H1 (cell line): ENCODE data around the gene RPL19. TPM values are rescaled to one million over a fixed set of nuclear protein-coding genes. Genes with fewer than 3 reads are reported as not detected.

ENCODE experiments used
- CTCF ChIA-PET: fragments of 300-600 bp; sonication (Branson Sonifier 250); formaldehyde crosslinking; loops from one replicate; lab custom pipeline; 2021; ENCODE audit not compliant: partially characterized antibody; lab: Charles Lee
- POLR2A ChIA-PET: fragments of 300-600 bp; sonication (Branson Sonifier 250); formaldehyde crosslinking; loops from one replicate; lab custom pipeline; 2021; ENCODE audit warnings: inconsistent platforms; ENCODE audit not compliant: partially characterized antibody; lab: Charles Lee
- DNase-seq, 2 experiments: peaks; one replicate each; pipeline versions ENCODE4 v3.0.0 to v3.0.0-alpha.2; 2010 to 2022; ENCODE audit warnings: low spot score in 2 of 2, low read depth in 1 of 2, mixed read lengths in 1 of 2
- FAIRE-seq: peaks from 2 replicates; lab custom pipeline; 2011; peaks lifted over from hg19 to GRCh38; lab: Jason Lieb, UNC
- H2AFZ ChIP-seq: 2 replicates; pipeline ENCODE4 v1.8.1; 2012; ENCODE audit warnings: low read length, inconsistent platforms
- H2AK5ac ChIP-seq: 2 replicates; pipeline ENCODE4 v1.6.1; 2013; ENCODE audit warnings: low read depth, low read length
- H2BK120ac ChIP-seq: replicated peaks from 2 replicates; pipeline ENCODE3; 2013; ENCODE audit warnings: low read depth, low read length, inconsistent platforms
- H2BK12ac ChIP-seq: 2 replicates; pipeline ENCODE4 v1.6.1; 2013; ENCODE audit warnings: low read depth, low read length
- H2BK15ac ChIP-seq: 2 replicates; pipeline ENCODE4 v1.6.1; 2013; ENCODE audit warnings: low read length
- H2BK20ac ChIP-seq: 2 replicates; pipeline ENCODE4 v1.6.1; 2013; ENCODE audit warnings: low read length
- H2BK5ac ChIP-seq: 2 replicates; pipeline ENCODE4 v1.6.1; 2013; ENCODE audit warnings: low read depth, low read length
- H3K14ac ChIP-seq: 2 replicates; pipeline ENCODE4 v1.6.1; 2013; ENCODE audit warnings: inconsistent platforms; ENCODE audit not compliant: insufficient read length
- H3K18ac ChIP-seq: 2 replicates; pipeline ENCODE4 v1.6.1; 2013; ENCODE audit warnings: low read length; ENCODE audit errors: extremely low read depth
- H3K23ac ChIP-seq: 2 replicates; pipeline ENCODE4 v1.6.1; 2013; ENCODE audit warnings: inconsistent platforms; ENCODE audit not compliant: insufficient read length
- H3K23me2 ChIP-seq: 2 replicates; pipeline ENCODE4 v1.6.1; 2013; ENCODE audit warnings: low read depth, low read length
- H3K27ac ChIP-seq: 2 replicates; pipeline ENCODE4 v1.6.1; 2011; ENCODE audit warnings: low read depth, low read length, inconsistent platforms
- H3K27me3 ChIP-seq, 4 experiments: replicated peaks in 1 of 4; 1 replicate in 1 of 4; 2 replicates in 3 of 4; pipeline versions ENCODE4 v1.6.1 to v1.8.1; 2011 to 2013; ENCODE audit warnings: low read length in 3 of 4, mild to moderate bottlenecking in 3 of 4, inconsistent platforms in 2 of 4, mixed read lengths in 2 of 4, moderate library complexity in 1 of 4; ENCODE audit not compliant: control insufficient read depth in 3 of 4, insufficient read depth in 3 of 4; ENCODE audit errors: extremely low read depth in 1 of 4
- H3K36me3 ChIP-seq, 4 experiments: 2 replicates each; pipeline versions ENCODE4 v1.6.1 to v1.8.1; 2011 to 2013; ENCODE audit warnings: mild to moderate bottlenecking in 4 of 4, low read length in 3 of 4, moderate library complexity in 2 of 4, control low read depth in 1 of 4, inconsistent platforms in 1 of 4; ENCODE audit not compliant: insufficient read depth in 4 of 4, control insufficient read depth in 2 of 4
- H3K4ac ChIP-seq: replicated peaks from 2 replicates; pipeline ENCODE3; 2013; ENCODE audit warnings: low read length, low read depth, mixed read lengths, inconsistent platforms; ENCODE audit not compliant: insufficient read length
- H3K4me1 ChIP-seq, 4 experiments: replicated peaks in 1 of 4; 1 replicate in 1 of 4; 2 replicates in 3 of 4; pipeline versions ENCODE4 v1.6.1 to v1.8.1; 2011 to 2013; ENCODE audit warnings: low read length in 3 of 4, inconsistent platforms in 2 of 4, mixed read lengths in 1 of 4; ENCODE audit not compliant: insufficient read depth in 4 of 4, control insufficient read depth in 3 of 4
- H3K4me2 ChIP-seq, 2 experiments: 2 replicates each; pipeline versions ENCODE4 v1.6.1 to v1.8.1; 2011 to 2013; ENCODE audit warnings: low read depth in 2 of 2, low read length in 2 of 2, control low read depth in 1 of 2, inconsistent platforms in 1 of 2, mild to moderate bottlenecking in 1 of 2; ENCODE audit not compliant: insufficient read depth in 1 of 2
- H3K4me3 ChIP-seq, 4 experiments: fragments of 200-600, 300-600 bp in 1 of 4; sonication (generic), shearing (Covaris generic), sonication (Bioruptor Twin) in 1 of 4; 2 replicates each; pipeline versions ENCODE4 v1.5.1 to v1.8.1; 2011 to 2016; ENCODE audit warnings: low read length in 4 of 4, low read depth in 3 of 4, control low read depth in 2 of 4, inconsistent platforms in 2 of 4, mild to moderate bottlenecking in 2 of 4, mixed read lengths in 1 of 4, moderate library complexity in 1 of 4; ENCODE audit not compliant: insufficient read depth in 2 of 4; ENCODE audit errors: extremely low read depth in 1 of 4
- H3K56ac ChIP-seq: replicated peaks from 2 replicates; pipeline ENCODE3; 2013; ENCODE audit warnings: low read depth, mild to moderate bottlenecking, mixed read lengths, low read length, inconsistent platforms; ENCODE audit not compliant: insufficient read length
- H3K79me1 ChIP-seq: 2 replicates; pipeline ENCODE4 v1.6.1; 2013; ENCODE audit warnings: low read depth, low read length, control low read depth
- H3K79me2 ChIP-seq, 2 experiments: 2 replicates each; pipeline versions ENCODE4 v1.6.1 to v1.8.1; 2012 to 2013; ENCODE audit warnings: low read length in 2 of 2, mild to moderate bottlenecking in 2 of 2, inconsistent platforms in 1 of 2; ENCODE audit not compliant: insufficient read depth in 2 of 2, control insufficient read depth in 1 of 2
- H3K9ac ChIP-seq, 4 experiments: replicated peaks in 1 of 4; 1 replicate in 1 of 4; 2 replicates in 3 of 4; pipeline versions ENCODE4 v1.6.1 to v1.8.1; 2011 to 2013; ENCODE audit warnings: low read depth in 3 of 4, low read length in 3 of 4, control low read depth in 2 of 4, mild to moderate bottlenecking in 2 of 4, moderate library complexity in 2 of 4, inconsistent platforms in 1 of 4; ENCODE audit errors: extremely low read depth in 1 of 4
- H3K9me3 ChIP-seq, 2 experiments: 2 replicates each; pipeline versions ENCODE4 v1.6.1 to v1.8.1; 2012 to 2013; ENCODE audit warnings: mild to moderate bottlenecking in 2 of 2, moderate library complexity in 2 of 2, control low read depth in 1 of 2, inconsistent platforms in 1 of 2, low read depth in 1 of 2, low read length in 1 of 2, mixed read lengths in 1 of 2; ENCODE audit not compliant: insufficient read depth in 2 of 2
- H4K20me1 ChIP-seq, 2 experiments: replicated peaks in 1 of 2; 2 replicates each; pipeline versions ENCODE3 to v1.8.1; 2011 to 2013; ENCODE audit warnings: inconsistent platforms in 2 of 2, low read length in 2 of 2, mild to moderate bottlenecking in 1 of 2; ENCODE audit not compliant: insufficient read depth in 2 of 2, control insufficient read depth in 1 of 2
- H4K5ac ChIP-seq: 2 replicates; pipeline ENCODE4 v1.6.1; 2013; ENCODE audit warnings: low read length, low read depth, mixed read lengths, inconsistent platforms; ENCODE audit not compliant: insufficient read length
- H4K8ac ChIP-seq: 2 replicates; pipeline ENCODE4 v1.8.0; 2013; ENCODE audit warnings: mild to moderate bottlenecking, moderate library complexity, low read length, inconsistent platforms; ENCODE audit not compliant: insufficient read depth; ENCODE audit errors: extremely low read depth
- H4K91ac ChIP-seq: replicated peaks from 2 replicates; pipeline ENCODE3; 2013; ENCODE audit warnings: low read length, mixed read lengths, inconsistent platforms; ENCODE audit not compliant: insufficient read length
- GABPA ChIP-seq: IDR thresholded peaks from 2 replicates; pipeline ENCODE4 v1.6.1; 2011; ENCODE audit warnings: mild to moderate bottlenecking, low read length, moderate library complexity, borderline replicate concordance; ENCODE audit not compliant: insufficient read depth
- POLR2AphosphoS5 ChIP-seq: IDR thresholded peaks from 2 replicates; pipeline ENCODE4 v1.6.1; 2011; ENCODE audit warnings: low read depth, low read length
- TAF1 ChIP-seq: IDR thresholded peaks from 2 replicates; pipeline ENCODE4 v1.6.1; 2011; ENCODE audit warnings: mild to moderate bottlenecking, low read depth, low read length
- WGBS, 2 experiments: shearing (Covaris generic) in 1 of 2; methylation state at CpG; one replicate each; pipeline versions ENCODE4 v1.1.6 to v1.1.7; 2013 to 2015; ENCODE audit warnings: low lambda C conversion rate in 2 of 2, mixed read lengths in 2 of 2, inconsistent platforms in 1 of 2, low coverage in 1 of 2, missing lambda C conversion rate in 1 of 2; ENCODE audit not compliant: insufficient replicate concordance in 2 of 2, insufficient coverage in 1 of 2, insufficient read length in 1 of 2; ENCODE audit errors: extremely low coverage in 1 of 2, missing lambda C conversion rate in 1 of 2; 5-methylcytosine and 5-hydroxymethylcytosine counted together
- polyA plus RNA-seq, 7 experiments: library from polyadenylated mRNA; depleted of rRNA in 3 of 7; stranded (reverse) in 5 of 7; unstranded in 2 of 7; fragments of >200 nt in 5 of 7; fragments of 200-250 nt in 2 of 7; gene quantifications; 1 replicate in 5 of 7; 2 replicates in 1 of 7; 4 replicates in 1 of 7; pipeline versions ENCODE4 v1.2.1 to v1.2.3, GENCODE V29; 2011 to 2013; ENCODE audit warnings: missing spikeins in 2 of 7, mixed read lengths in 2 of 7
- total RNA-seq: library from RNA; stranded (reverse); fragmentation: NEBNext Ultra II Directional; extraction: Animal tissue kit (Norgen Biotek cat#: 25700); gene quantifications from 2 replicates; pipeline ENCODE4 v1.2.1, GENCODE V29; 2021

Gene RPL19
- total and polyA plus RNA-seq, 2 of the 8 experiments (the other 6 are each of a cell fraction or from before 2014, with no cell fraction given), result 2,108 to 2,182 TPM

- CTCF ChIA-PET, result interaction anchor here (1.1 to 3.7 kb wide), 2 partner anchors 13 to 40 kb away, joined by 5 to 21 read pairs; no protein-coding TSS in a partner anchor
- H4K91ac ChIP-seq, result no peak overlapping the region
- peaks cover 0 to 3% (median 0%) of the 10 kb centered on the region in 4 experiments; a peak in 1 of 7 replicates for H3K4me1 ChIP-seq
- no peak overlapping the region for H2BK12ac ChIP-seq
- peaks cover 23 to 49% (median 30%) of the 10 kb centered on the region in 4 experiments for H3K36me3 ChIP-seq
- no peaks in the 10 kb centered on the region for H3K9me3 ChIP-seq
- H3K18ac ChIP-seq, result no peak overlapping the region
- no peak overlapping the region for H2BK15ac ChIP-seq
- no peaks in the 10 kb centered on the region; the same call in 1 of the 2 replicates for H3K79me1 ChIP-seq
- no peak overlapping the region for H2AK5ac ChIP-seq
- no peak overlapping the region for H2BK20ac ChIP-seq
- H2AFZ ChIP-seq, result no peak overlapping the region
- H3K4me3 ChIP-seq, result no peak overlapping the region
- no peak overlapping the region for H2BK5ac ChIP-seq
- H3K79me2 ChIP-seq, result no peaks in the 10 kb centered on the region
- H3K23ac ChIP-seq, result no peak overlapping the region
- no peak overlapping the region for H2BK120ac ChIP-seq
- no peak overlapping the region for H4K8ac ChIP-seq
- no peak overlapping the region for H3K14ac ChIP-seq
- H3K9ac ChIP-seq, result no peak overlapping the region
- no peak overlapping the region for H3K4me2 ChIP-seq
- DNase-seq, result no peak
- H3K27ac ChIP-seq, result no peak overlapping the region
- no peak overlapping the region for H3K4ac ChIP-seq
- H4K20me1 ChIP-seq, result peaks cover 0 to 12% of the 10 kb centered on the region in 2 experiments
- no peaks in the 10 kb centered on the region for H3K23me2 ChIP-seq
- POLR2A ChIA-PET, result interaction anchor here (2.5 kb wide), 1 partner anchor 22 kb away, joined by 10 read pairs; no protein-coding TSS in a partner anchor
- 90% methylated on average over 5 of the region's 5 CpGs; no CpG with 5 or more reads in 1 of the 2 experiments for WGBS, 2 experiments
- H3K56ac ChIP-seq, result no peak overlapping the region
- no peaks in the 10 kb centered on the region for H3K27me3 ChIP-seq
- H4K5ac ChIP-seq, result no peak overlapping the region
- FAIRE-seq, result no peak
- TF ChIP-seq POLR2AphosphoS5 (no peak), GABPA (no peak), TAF1 (no peak)
Measured at GRCh38 chr17:39181303-39181702, 18.8 kb upstream of the RPL19 start.
